ENCODE data around the gene PLEKHG1. TPM values are rescaled to one million over a fixed set of nuclear protein-coding genes. Genes with fewer than 3 reads are reported as not detected.

Gene PLEKHG1
- polyA plus RNA-seq, 2 donors, result 5.7 to 8.1 TPM

DNA sequence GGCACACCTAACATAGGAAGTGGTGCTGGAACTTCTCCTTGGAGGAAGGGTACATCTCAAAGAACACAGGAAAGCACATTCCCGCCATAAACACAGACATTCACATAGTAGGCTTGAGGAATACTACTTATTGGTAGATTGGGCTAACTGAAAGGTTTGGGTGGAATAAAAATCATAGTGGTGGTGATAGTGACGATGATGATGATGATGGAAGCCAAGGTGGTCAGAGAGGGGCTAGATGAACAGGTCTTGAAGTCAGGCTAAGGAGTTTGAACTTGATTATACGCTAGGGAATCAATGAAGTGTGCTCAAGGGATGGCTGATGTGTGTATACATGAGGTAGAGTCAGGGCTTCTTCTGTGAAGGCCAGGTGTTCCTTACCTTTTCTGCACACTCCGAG lies 12.0 kb upstream of the PLEKHG1 start:
- no peaks in the 10 kb centered on the region for H3K27me3 ChIP-seq (ENCODE audit: control insufficient read depth in 1 of 2, insufficient read depth in 2 of 2, low read length in 2 of 2)
- no peak overlapping the region for H3K4me3 ChIP-seq (ENCODE audit: low read depth in 1 of 2, low read length in 2 of 2)
- H3K36me3 ChIP-seq (ENCODE audit: control insufficient read depth in 2 of 2, insufficient read depth in 2 of 2, low read length in 1 of 2), result no peaks in the 10 kb centered on the region
- H3K27ac ChIP-seq (ENCODE audit: low read depth in 2 of 2, low read length in 1 of 2), result no peak overlapping the region
- H3K9me3 ChIP-seq (ENCODE audit: control insufficient read depth in 2 of 2, insufficient read depth in 1 of 2, low read depth in 1 of 2, low read length in 1 of 2), result no peaks in the 10 kb centered on the region
- WGBS, 2 donors, result 62 to 94% methylated on average over 4 of the region's 4 CpGs
- peaks cover 3 to 4% of the 10 kb centered on the region in 2 donors for H3K4me1 ChIP-seq (ENCODE audit: control insufficient read depth in 2 of 2, insufficient read depth in 2 of 2, low read length in 1 of 2)

DNA sequence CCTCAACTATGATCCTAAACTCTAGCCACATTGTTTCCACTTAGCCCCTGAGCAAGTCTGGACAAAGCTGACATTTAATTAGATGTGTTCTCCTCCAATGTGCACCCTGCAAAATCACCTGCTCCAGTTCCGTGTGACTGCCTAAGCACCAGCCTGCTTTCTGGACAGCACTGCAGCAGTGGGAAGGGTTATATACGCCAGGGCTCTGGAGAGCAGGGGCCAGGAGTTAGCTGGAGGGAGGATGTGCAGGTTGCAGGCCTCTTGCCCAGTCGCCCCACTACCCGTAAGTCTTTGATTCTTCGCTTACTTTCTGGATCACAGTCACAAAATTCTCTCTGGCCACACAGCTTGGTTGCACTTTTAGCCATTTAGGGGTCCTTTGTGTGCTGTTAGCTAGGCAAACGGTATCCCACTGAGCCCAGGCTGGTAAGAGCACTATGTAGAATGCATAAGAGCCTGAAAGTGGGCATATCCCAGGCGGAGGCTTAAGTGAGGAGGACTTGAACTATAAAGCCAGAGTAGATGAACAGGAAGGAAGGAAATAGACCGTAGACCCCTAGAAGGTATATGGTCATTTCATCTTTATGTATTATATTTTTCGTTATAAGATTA lies 10.7 kb upstream of the PLEKHG1 start:
- WGBS, 2 donors, result 77 to 86% methylated on average over 9 of the region's 9 CpGs
- Histone ChIP-seq H3K36me3 (ENCODE audit: control insufficient read depth in 2 of 2, insufficient read depth in 2 of 2, low read length in 1 of 2) (no peaks in the 10 kb centered on the region), H3K9me3 (ENCODE audit: control insufficient read depth in 2 of 2, insufficient read depth in 1 of 2, low read depth in 1 of 2, low read length in 1 of 2) (no peaks in the 10 kb centered on the region), H3K4me1 (ENCODE audit: control insufficient read depth in 2 of 2, insufficient read depth in 2 of 2, low read length in 1 of 2) (peaks cover 3 to 4% of the 10 kb centered on the region in 2 donors), H3K27ac (ENCODE audit: low read depth in 2 of 2, low read length in 1 of 2) (no peak overlapping the region), H3K27me3 (ENCODE audit: control insufficient read depth in 1 of 2, insufficient read depth in 2 of 2, low read length in 2 of 2) (no peaks in the 10 kb centered on the region), H3K4me3 (ENCODE audit: low read depth in 1 of 2, low read length in 2 of 2) (no peak overlapping the region)

DNA sequence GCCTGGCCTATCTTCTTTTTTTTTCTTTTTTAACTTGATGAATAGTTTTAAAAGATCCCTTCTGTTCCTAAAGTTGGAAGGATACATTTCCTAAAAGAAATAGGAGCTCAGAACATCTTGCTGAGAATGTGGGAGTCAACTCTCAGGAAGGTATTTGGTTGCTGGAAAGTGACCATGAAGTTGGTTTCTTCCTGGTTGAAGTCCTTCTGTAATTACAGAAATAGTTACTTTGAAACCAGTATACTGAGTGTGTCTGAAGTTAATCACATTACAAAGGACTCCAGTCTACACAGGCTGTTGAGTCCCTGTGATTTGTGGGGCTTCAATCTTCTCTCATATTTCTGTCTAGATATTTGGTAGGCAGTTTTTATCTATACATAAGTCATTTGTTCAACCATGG lies 9.8 kb upstream of the PLEKHG1 start:
- Histone ChIP-seq H3K9me3 (ENCODE audit: control insufficient read depth in 2 of 2, insufficient read depth in 1 of 2, low read depth in 1 of 2, low read length in 1 of 2) (no peaks in the 10 kb centered on the region), H3K27me3 (ENCODE audit: control insufficient read depth in 1 of 2, insufficient read depth in 2 of 2, low read length in 2 of 2) (no peaks in the 10 kb centered on the region), H3K27ac (ENCODE audit: low read depth in 2 of 2, low read length in 1 of 2) (no peak overlapping the region), H3K36me3 (ENCODE audit: control insufficient read depth in 2 of 2, insufficient read depth in 2 of 2, low read length in 1 of 2) (no peaks in the 10 kb centered on the region), H3K4me1 (ENCODE audit: control insufficient read depth in 2 of 2, insufficient read depth in 2 of 2, low read length in 1 of 2) (peaks cover under 1 to 3% of the 10 kb centered on the region in 2 donors), H3K4me3 (ENCODE audit: low read depth in 1 of 2, low read length in 2 of 2) (no peak overlapping the region)

DNA sequence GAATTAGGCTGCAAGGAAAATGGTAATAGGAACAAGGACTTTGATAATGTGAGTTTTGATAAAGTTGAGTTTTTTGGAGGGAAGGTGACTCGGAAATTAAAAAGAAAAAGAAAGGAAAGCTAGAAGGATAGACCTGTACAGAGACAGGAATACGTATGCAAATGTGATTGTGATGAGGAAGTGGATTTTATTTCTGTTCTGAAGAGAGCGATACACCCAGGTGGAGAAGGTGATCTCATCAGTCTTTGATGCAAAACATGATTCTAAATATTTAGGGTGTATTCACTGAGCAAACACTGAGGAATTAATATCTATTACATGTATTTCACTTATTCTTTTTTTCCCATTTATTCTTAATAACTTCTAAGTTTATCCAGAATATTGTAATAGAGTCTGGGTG lies 9.2 kb upstream of the PLEKHG1 start:
- Histone ChIP-seq H3K9me3 (ENCODE audit: control insufficient read depth in 2 of 2, insufficient read depth in 1 of 2, low read depth in 1 of 2, low read length in 1 of 2) (no peaks in the 10 kb centered on the region), H3K4me3 (ENCODE audit: low read depth in 1 of 2, low read length in 2 of 2) (no peak overlapping the region), H3K36me3 (ENCODE audit: control insufficient read depth in 2 of 2, insufficient read depth in 2 of 2, low read length in 1 of 2) (no peaks in the 10 kb centered on the region), H3K27me3 (ENCODE audit: control insufficient read depth in 1 of 2, insufficient read depth in 2 of 2, low read length in 2 of 2) (no peaks in the 10 kb centered on the region), H3K4me1 (ENCODE audit: control insufficient read depth in 2 of 2, insufficient read depth in 2 of 2, low read length in 1 of 2) (peaks cover 0 to 3% of the 10 kb centered on the region in 2 donors), H3K27ac (ENCODE audit: low read depth in 2 of 2, low read length in 1 of 2) (no peak overlapping the region)
- 66 to 82% methylated on average over 3 of the region's 3 CpGs for WGBS, 2 donors

DNA sequence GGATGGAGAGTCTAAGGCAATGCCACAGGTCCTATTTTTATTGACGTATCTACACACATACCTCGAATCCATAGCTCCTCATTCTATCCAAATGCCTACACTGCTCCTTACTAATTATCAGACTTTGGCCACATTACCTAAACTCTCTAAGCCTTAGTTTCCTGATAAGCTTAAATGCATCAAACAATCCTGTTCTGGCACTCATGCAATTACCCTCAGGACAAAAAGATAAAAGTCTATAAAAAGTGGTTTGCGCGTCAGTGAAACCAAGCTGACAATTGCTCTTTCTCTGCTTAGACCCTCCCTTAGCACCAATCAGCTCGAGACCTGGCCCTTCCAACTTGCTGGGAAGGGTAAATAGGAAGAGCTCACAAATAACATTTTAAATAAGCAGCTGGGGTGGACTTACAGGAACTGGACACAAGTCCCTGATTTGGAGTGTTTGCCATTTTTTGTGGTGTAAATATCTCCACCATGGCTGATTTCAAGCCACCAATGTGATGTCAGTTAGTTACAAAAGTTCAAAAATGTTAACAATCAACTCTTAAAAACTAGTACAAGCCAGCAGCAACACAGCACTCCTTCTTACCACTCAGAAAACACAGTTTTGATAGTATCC lies 7.2 kb upstream of the PLEKHG1 start:
- no peak overlapping the region for H3K27ac ChIP-seq (ENCODE audit: low read depth in 2 of 2, low read length in 1 of 2)
- H3K4me1 ChIP-seq (ENCODE audit: control insufficient read depth in 2 of 2, insufficient read depth in 2 of 2, low read length in 1 of 2), result peaks cover 0 to 3% of the 10 kb centered on the region in 2 donors
- 74 to 81% methylated on average over 5 of the region's 5 CpGs for WGBS, 2 donors
- H3K4me3 ChIP-seq (ENCODE audit: low read depth in 1 of 2, low read length in 2 of 2), result no peak overlapping the region
- no peaks in the 10 kb centered on the region for H3K9me3 ChIP-seq (ENCODE audit: control insufficient read depth in 2 of 2, insufficient read depth in 1 of 2, low read depth in 1 of 2, low read length in 1 of 2)
- H3K36me3 ChIP-seq (ENCODE audit: control insufficient read depth in 2 of 2, insufficient read depth in 2 of 2, low read length in 1 of 2), result no peaks in the 10 kb centered on the region
- H3K27me3 ChIP-seq (ENCODE audit: control insufficient read depth in 1 of 2, insufficient read depth in 2 of 2, low read length in 2 of 2), result no peaks in the 10 kb centered on the region

DNA sequence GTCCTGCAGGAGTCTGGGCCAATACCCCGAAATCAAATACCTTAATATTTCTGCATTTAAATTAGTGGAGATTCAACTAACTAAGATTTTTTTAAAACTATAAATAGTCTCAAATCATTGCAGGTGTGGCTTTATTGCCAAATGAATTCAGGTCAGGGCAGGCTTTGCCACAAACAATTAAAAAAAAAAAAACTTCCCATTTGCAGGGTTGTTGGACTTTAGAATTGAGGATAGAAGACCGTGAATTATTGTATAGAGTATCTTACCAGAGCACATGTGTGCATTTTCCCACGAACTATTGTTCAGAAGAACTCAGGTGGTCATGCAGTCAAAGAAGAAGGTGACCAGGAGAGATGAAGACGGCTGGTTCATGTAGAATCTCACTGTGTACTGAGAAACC lies 6.6 kb upstream of the PLEKHG1 start:
- Histone ChIP-seq H3K9me3 (ENCODE audit: control insufficient read depth in 2 of 2, insufficient read depth in 1 of 2, low read depth in 1 of 2, low read length in 1 of 2) (no peaks in the 10 kb centered on the region), H3K36me3 (ENCODE audit: control insufficient read depth in 2 of 2, insufficient read depth in 2 of 2, low read length in 1 of 2) (no peaks in the 10 kb centered on the region), H3K4me3 (ENCODE audit: low read depth in 1 of 2, low read length in 2 of 2) (no peak overlapping the region), H3K4me1 (ENCODE audit: control insufficient read depth in 2 of 2, insufficient read depth in 2 of 2, low read length in 1 of 2) (peaks cover 0 to 3% of the 10 kb centered on the region in 2 donors), H3K27me3 (ENCODE audit: control insufficient read depth in 1 of 2, insufficient read depth in 2 of 2, low read length in 2 of 2) (no peaks in the 10 kb centered on the region), H3K27ac (ENCODE audit: low read depth in 2 of 2, low read length in 1 of 2) (no peak overlapping the region)
- 73 to 82% methylated on average over 4 of the region's 4 CpGs for WGBS, 2 donors

DNA sequence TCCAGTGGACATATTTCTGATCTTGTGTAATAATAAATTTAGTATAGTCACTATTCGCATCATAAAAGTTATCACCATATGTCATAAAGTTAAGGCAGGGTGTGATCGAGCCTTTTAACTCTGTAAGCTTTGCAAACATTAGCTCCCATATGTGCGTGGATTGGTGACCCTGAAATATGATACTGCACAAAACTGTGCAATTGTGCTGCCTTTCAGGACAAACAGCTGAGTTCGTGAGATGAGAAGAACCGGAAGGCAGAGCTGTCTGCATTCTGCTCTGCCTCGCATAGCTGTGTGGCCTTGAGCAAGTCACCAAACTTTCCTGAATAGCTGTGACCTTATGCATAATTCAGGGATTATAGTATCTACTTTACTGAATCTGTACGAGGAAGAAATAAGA lies 3.2 kb upstream of the PLEKHG1 start:
- Histone ChIP-seq H3K27me3 (ENCODE audit: control insufficient read depth in 1 of 2, insufficient read depth in 2 of 2, low read length in 2 of 2) (no peaks in the 10 kb centered on the region), H3K27ac (ENCODE audit: low read depth in 2 of 2, low read length in 1 of 2) (no peak overlapping the region), H3K4me1 (ENCODE audit: control insufficient read depth in 2 of 2, insufficient read depth in 2 of 2, low read length in 1 of 2) (peaks cover 0 to 7% of the 10 kb centered on the region in 2 donors), H3K9me3 (ENCODE audit: control insufficient read depth in 2 of 2, insufficient read depth in 1 of 2, low read depth in 1 of 2, low read length in 1 of 2) (no peaks in the 10 kb centered on the region), H3K36me3 (ENCODE audit: control insufficient read depth in 2 of 2, insufficient read depth in 2 of 2, low read length in 1 of 2) (no peaks in the 10 kb centered on the region), H3K4me3 (ENCODE audit: low read depth in 1 of 2, low read length in 2 of 2) (no peak overlapping the region)
- WGBS, 2 donors, result 73 to 85% methylated on average over 7 of the region's 7 CpGs

DNA sequence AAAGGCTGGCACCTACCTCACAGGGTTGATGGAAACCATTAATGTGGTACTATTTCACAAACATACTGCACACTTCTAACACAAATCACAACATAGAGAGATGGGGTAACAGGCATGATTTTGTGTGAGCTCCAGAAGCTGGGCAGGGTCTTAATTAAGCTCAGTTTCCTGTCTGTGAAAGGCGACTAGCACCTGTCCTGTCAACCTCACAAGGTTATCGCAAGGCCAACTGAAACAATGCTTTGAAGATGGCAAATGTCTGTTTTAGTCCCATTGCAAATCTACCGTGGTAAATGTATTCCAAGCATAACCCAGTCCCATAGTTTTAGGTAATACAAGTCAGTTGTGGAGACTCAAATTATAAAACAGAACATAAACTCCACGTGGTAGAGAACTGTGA lies 1.3 kb upstream of the PLEKHG1 start:
- Histone ChIP-seq H3K27ac (ENCODE audit: low read depth in 2 of 2, low read length in 1 of 2) (no peak overlapping the region), H3K4me3 (ENCODE audit: low read depth in 1 of 2, low read length in 2 of 2) (no peak overlapping the region), H3K4me1 (ENCODE audit: control insufficient read depth in 2 of 2, insufficient read depth in 2 of 2, low read length in 1 of 2) (peaks cover 0 to 7% of the 10 kb centered on the region in 2 donors), H3K27me3 (ENCODE audit: control insufficient read depth in 1 of 2, insufficient read depth in 2 of 2, low read length in 2 of 2) (no peaks in the 10 kb centered on the region), H3K36me3 (ENCODE audit: control insufficient read depth in 2 of 2, insufficient read depth in 2 of 2, low read length in 1 of 2) (no peaks in the 10 kb centered on the region), H3K9me3 (ENCODE audit: control insufficient read depth in 2 of 2, insufficient read depth in 1 of 2, low read depth in 1 of 2, low read length in 1 of 2) (no peaks in the 10 kb centered on the region)
- WGBS, 2 donors, result 76 to 86% methylated on average over 4 of the region's 4 CpGs

DNA sequence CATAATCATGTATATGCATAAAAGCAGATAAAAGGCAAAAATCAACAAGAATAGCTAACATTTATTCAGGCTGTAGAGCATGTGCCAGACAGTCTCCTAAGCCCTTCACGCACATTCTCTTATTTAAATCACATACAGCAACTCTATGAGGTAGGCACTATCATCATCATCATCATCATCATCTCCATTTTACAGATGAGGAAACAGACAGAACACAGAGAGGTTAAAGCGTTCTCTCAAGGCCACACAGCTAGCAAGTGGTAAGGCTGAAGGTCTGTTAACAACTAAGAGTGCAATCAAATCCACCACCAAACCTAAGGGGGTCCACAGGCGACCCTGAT lies 857 bp upstream of the PLEKHG1 start:
- Histone ChIP-seq H3K4me1 (ENCODE audit: control insufficient read depth in 2 of 2, insufficient read depth in 2 of 2, low read length in 1 of 2) (peaks cover 0 to 7% of the 10 kb centered on the region in 2 donors), H3K4me3 (ENCODE audit: low read depth in 1 of 2, low read length in 2 of 2) (peak overlapping the region in 1 of 2 donors; percentile 92), H3K9me3 (ENCODE audit: control insufficient read depth in 2 of 2, insufficient read depth in 1 of 2, low read depth in 1 of 2, low read length in 1 of 2) (no peaks in the 10 kb centered on the region), H3K27ac (ENCODE audit: low read depth in 2 of 2, low read length in 1 of 2) (no peak overlapping the region), H3K27me3 (ENCODE audit: control insufficient read depth in 1 of 2, insufficient read depth in 2 of 2, low read length in 2 of 2) (no peaks in the 10 kb centered on the region), H3K36me3 (ENCODE audit: control insufficient read depth in 2 of 2, insufficient read depth in 2 of 2, low read length in 1 of 2) (no peaks in the 10 kb centered on the region)
- 69 to 77% methylated on average over 3 of the region's 3 CpGs for WGBS, 2 donors

DNA sequence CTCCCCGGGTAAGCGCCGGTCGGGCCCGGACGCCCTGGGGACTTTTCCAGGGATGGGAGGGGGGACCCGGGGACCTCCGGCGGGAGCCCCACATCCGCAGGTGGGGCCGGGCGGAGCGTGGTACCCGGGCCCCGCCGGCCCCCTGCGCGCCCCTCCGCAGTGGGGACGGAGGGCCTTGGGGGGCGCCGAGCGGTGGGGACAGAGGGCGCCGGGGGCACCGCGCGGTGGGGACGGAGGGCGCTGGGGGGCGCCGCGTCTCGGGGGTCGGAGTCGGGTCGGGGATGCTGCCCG lies 270 bp downstream of the PLEKHG1 start:
- H3K27me3 ChIP-seq (ENCODE audit: control insufficient read depth in 1 of 2, insufficient read depth in 2 of 2, low read length in 2 of 2), result no peaks in the 10 kb centered on the region
- 0 to 1% methylated on average over 11 to 38 of the region's 38 CpGs for WGBS, 2 donors
- H3K9me3 ChIP-seq (ENCODE audit: control insufficient read depth in 2 of 2, insufficient read depth in 1 of 2, low read depth in 1 of 2, low read length in 1 of 2), result no peaks in the 10 kb centered on the region
- H3K36me3 ChIP-seq (ENCODE audit: control insufficient read depth in 2 of 2, insufficient read depth in 2 of 2, low read length in 1 of 2), result no peaks in the 10 kb centered on the region
- peak overlapping the region; percentile 71 to 92 for H3K4me3 ChIP-seq (ENCODE audit: low read depth in 1 of 2, low read length in 2 of 2)
- peaks cover 0 to 7% of the 10 kb centered on the region in 2 donors for H3K4me1 ChIP-seq (ENCODE audit: control insufficient read depth in 2 of 2, insufficient read depth in 2 of 2, low read length in 1 of 2)
- H3K27ac ChIP-seq (ENCODE audit: low read depth in 2 of 2, low read length in 1 of 2), result peak overlapping the region; percentile 83 to 87
